ENCODE measurements around the gene ZNF697. TPM values are rescaled to one million over a fixed set of nuclear protein-coding genes. Genes with fewer than 3 reads are reported as not detected.

The ZNF697 gene
- total RNA-seq, 4 donors from 2014 or later: 6.4 to 12.7 (median 10.2) TPM

- TF ChIP-seq, protein P1, sequence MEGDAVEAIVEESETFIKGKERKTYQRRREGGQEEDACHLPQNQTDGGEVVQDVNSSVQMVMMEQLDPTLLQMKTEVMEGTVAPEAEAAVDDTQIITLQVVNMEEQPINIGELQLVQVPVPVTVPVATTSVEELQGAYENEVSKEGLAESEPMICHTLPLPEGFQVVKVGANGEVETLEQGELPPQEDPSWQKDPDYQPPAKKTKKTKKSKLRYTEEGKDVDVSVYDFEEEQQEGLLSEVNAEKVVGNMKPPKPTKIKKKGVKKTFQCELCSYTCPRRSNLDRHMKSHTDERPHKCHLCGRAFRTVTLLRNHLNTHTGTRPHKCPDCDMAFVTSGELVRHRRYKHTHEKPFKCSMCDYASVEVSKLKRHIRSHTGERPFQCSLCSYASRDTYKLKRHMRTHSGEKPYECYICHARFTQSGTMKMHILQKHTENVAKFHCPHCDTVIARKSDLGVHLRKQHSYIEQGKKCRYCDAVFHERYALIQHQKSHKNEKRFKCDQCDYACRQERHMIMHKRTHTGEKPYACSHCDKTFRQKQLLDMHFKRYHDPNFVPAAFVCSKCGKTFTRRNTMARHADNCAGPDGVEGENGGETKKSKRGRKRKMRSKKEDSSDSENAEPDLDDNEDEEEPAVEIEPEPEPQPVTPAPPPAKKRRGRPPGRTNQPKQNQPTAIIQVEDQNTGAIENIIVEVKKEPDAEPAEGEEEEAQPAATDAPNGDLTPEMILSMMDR (IDR thresholded peaks at IDR 0.05; ENCODE audit: low read depth): no peak
Observed at GRCh38 chr1:119682141-119682540, 34.1 kb upstream of the ZNF697 start.

DNA sequence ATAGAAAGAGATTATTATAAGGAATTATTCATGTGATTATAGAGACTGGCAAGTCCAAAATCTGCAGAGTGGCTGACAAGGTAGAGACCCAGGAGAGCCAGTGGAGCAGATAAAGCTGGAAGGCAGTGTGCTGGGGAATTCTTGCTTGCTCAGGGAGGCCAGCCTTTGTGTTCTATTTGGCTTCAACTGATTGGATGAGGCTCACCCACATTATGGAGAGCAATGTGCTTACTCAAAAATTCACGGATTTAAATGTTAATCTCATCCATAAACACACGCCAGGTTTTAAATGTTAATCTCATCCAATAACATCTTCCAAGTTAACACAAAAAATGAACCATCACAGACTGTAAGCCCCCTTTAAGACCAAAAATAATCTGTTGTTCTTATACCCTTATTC is 33.5 kb upstream of the ZNF697 start:
- TF ChIP-seq, protein P1 (IDR thresholded peaks at IDR 0.05; ENCODE audit: low read depth): no peak

DNA sequence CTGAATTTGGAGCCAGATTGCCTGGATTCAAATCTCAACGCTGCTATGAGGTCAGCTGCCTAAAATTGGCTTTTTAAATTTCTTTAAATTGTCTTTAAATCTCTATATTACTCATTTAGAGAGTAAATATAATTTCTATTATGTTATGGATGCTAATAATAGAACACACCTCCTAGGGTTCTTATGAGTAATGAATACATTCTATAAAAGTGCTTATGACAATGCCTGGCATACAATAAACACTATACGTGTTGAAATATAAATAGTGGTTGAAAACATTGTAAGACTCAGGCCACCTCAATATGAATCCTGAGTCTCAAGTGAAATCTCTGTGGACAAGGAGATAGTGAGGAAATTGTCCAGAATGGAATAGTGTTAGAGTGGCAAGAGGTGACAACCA is 32.7 kb upstream of the ZNF697 start:
- TF ChIP-seq, protein P1 (IDR thresholded peaks at IDR 0.05; ENCODE audit: low read depth): no peak

- TF ChIP-seq, protein P1 (IDR thresholded peaks at IDR 0.05; ENCODE audit: low read depth): no peak
Observed at GRCh38 chr1:119680193-119680592, 32.1 kb upstream of the ZNF697 start.

GRCh38 chr1:119679223-119679622 is 31.2 kb upstream of the ZNF697 start:
- TF ChIP-seq, protein P1 (IDR thresholded peaks at IDR 0.05; ENCODE audit: low read depth): no peak

DNA sequence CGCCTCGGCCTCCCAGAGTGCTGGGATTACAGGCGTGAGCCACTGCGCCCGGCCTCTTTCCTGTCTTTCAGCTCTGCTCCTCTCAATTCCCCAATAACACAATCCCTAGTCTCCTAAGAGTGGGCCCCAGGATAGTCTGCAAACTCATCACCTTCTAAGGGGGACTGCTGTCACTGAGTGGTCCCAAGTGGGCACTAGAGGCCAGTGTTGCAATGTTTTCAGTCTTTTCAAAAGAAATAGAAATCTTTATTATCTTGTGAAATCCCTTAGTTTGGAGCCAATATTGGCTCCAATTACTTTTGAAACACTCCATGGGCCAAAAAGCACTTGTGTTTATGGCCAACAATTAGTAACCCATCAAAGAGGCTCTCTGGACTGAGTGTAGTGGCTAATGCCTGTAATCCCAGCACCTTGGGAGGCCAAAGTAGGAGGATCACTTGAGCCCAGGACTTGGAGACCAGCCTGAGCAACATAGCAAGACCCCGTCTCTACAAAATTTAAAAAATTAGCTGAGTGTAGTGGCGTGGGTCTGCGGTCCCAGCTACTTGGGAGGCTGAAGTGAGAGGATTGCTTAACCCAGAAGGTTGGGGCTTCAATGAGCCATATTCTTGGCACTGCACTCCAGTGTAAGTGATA is 28.6 kb upstream of the ZNF697 start:
- TF ChIP-seq, protein P1 (IDR thresholded peaks at IDR 0.05; ENCODE audit: low read depth): no peak

- TF ChIP-seq, protein P1 (IDR thresholded peaks at IDR 0.05; ENCODE audit: low read depth): no peak
Observed at GRCh38 chr1:119675349-119676345, 27.6 kb upstream of the ZNF697 start.
